Kidney glomerular epithelial cell (primary cell): Measurements from ENCODE around the gene RBM22.
"Not testable (repeated sequence)": the region's sequence is repeated elsewhere in the genome, so short reads cannot be mapped to it uniquely, and the experiment has no call there.

Source experiments
- DNase-seq: peaks from one replicate; lab custom pipeline; 2025; lab: John Stamatoyannopoulos, UW

The RBM22 gene

GRCh38 chr5:150700594-150701377, at the start of gene RBM22:
Gene RBM22 (minus strand): TSS chr5:150701062. CDS start chr5:150700985, 77 bp downstream.
- peak; percentile 81 for DNase-seq

GRCh38 chr5:150750469-150750868, 49.6 kb upstream of the RBM22 start:
- DNase-seq = no peak

GRCh38 chr5:150743142-150743488, 42.3 kb upstream of the RBM22 start:
- not testable (repeated sequence) for DNase-seq

GRCh38 chr5:150742455-150743141, 41.7 kb upstream of the RBM22 start:
- not testable (repeated sequence) for DNase-seq

- DNase-seq = no peak
These were observed 40.1 kb upstream of the RBM22 start for GRCh38 chr5:150740992-150741391.

- DNase-seq = no peak
These were observed 38.0 kb upstream of the RBM22 start for GRCh38 chr5:150738862-150739261.

- no peak for DNase-seq
These were observed 33.9 kb upstream of the RBM22 start for GRCh38 chr5:150734579-150735384.

- no peak for DNase-seq
These were observed 30.9 kb upstream of the RBM22 start for GRCh38 chr5:150731669-150732242.

GRCh38 chr5:150729859-150730258, 29.0 kb upstream of the RBM22 start:
- DNase-seq = no peak

GRCh38 chr5:150723845-150724244, 23.0 kb upstream of the RBM22 start:
- DNase-seq = no peak

GRCh38 chr5:150710165-150710564, 9.3 kb upstream of the RBM22 start:
- DNase-seq = no peak

GRCh38 chr5:150706776-150707390, 6.0 kb upstream of the RBM22 start:
- no peak for DNase-seq

GRCh38 chr5:150703762-150704161, 2.9 kb upstream of the RBM22 start:
- no peak for DNase-seq

- no peak for DNase-seq
These were observed 642 bp downstream of the RBM22 start for GRCh38 chr5:150700246-150700593.

- DNase-seq = peak; percentile 32
These were observed 6.2 kb downstream of the RBM22 start for GRCh38 chr5:150694612-150695011.

- no peak for DNase-seq
These were observed 8.6 kb downstream of the RBM22 start for GRCh38 chr5:150692276-150692675.

- no peak for DNase-seq
These were observed 10.1 kb downstream of the RBM22 start for GRCh38 chr5:150690760-150691159.

- no peak for DNase-seq
These were observed 11.7 kb downstream of the RBM22 start for GRCh38 chr5:150689120-150689519.

- no peak for DNase-seq
These were observed 24.3 kb downstream of the RBM22 start for GRCh38 chr5:150676578-150676977.

- no peak for DNase-seq
These were observed 25.8 kb downstream of the RBM22 start for GRCh38 chr5:150675069-150675468.

GRCh38 chr5:150674341-150674821, 26.5 kb downstream of the RBM22 start:
- no peak for DNase-seq

GRCh38 chr5:150672884-150673275, 28.0 kb downstream of the RBM22 start:
- DNase-seq = no peak
